NCI-H1694 treated with DMSO at 0.1 percent for 48 hours (cell line): ENCODE results near the gene GARIN1A.
"Not testable (repeated sequence)": the region's sequence is repeated elsewhere in the genome, so short reads cannot be mapped to it uniquely, and the experiment has no call there.

Source experiments
- DNase-seq: peaks from one replicate; lab custom pipeline; 2025; lab: John Stamatoyannopoulos, UW

Gene GARIN1A

DNA sequence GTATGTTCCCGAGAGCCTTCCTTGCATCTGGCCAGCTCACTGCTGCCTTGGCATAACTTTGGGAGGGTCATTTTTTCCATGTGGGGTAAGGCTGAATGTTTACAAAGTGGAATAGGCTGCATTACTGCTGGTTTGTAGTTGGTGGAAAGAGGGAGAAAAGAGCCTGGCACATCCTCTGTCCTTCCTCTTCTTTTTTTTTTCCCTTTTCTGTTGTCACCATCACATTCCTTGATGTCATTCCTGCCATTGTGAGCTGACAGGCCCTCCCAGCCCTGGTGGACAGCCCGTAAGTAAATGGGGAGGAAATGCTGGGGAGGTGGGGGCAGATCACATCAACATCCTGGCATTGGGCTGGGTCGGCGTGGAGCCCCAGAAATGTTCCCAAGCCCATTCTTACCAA is at the start of gene GARIN1A:
TSS of gene GARIN1A (plus strand) at position 301 of the 400 bp plus-strand sequence. CDS start 106 bp downstream, outside the sequence.
- no peak for DNase-seq

GRCh38 chr7:128627124-128627523 is 45.0 kb upstream of the GARIN1A start:
- DNase-seq, result not testable (repeated sequence)

GRCh38 chr7:128633915-128634314 is 38.2 kb upstream of the GARIN1A start:
- DNase-seq, result not testable (repeated sequence)

GRCh38 chr7:128645206-128645605 is 26.9 kb upstream of the GARIN1A start:
- DNase-seq, result not testable (repeated sequence)

DNA sequence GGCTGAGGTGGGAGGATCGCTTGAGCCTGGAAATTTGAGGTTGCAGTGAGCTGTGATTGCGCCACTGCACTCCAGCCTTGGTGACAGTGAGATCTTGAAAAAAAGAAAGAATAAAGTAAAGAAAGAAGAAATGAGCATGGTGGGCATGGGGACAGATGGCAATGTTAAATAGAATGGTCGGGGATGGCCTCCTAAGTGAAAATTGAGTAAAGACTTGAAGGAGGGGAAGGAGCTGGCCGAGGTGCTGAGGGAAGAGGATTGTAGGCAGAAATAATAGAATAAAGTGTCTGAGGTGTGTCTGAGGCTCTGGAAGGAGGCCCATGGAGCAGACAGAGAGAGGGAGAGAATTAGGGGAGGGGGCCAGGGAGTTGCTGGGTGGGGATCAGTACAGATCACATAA is 26.2 kb upstream of the GARIN1A start:
- DNase-seq, result not testable (repeated sequence)

GRCh38 chr7:128646877-128647276 is 25.2 kb upstream of the GARIN1A start:
- DNase-seq, result not testable (repeated sequence)

DNA sequence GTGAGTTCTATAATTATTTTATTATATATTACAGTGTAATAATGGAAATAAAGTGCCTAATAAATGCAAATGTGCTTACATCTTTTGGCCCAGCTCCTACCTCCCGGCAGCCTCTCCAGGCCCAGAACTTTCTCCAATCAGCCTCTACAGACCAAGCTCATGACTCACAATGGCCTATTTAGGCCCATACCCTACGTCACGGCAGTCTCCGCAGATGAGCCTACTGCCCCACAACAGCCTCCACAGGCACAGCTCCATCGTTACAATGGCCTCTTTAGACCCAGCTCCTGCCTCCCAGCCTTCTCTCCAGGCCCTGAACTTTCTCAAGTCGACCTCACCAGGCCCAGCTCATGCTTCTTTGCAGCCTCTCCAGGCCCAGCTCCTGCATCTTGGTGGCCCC is 21.0 kb upstream of the GARIN1A start:
- DNase-seq, result not testable (repeated sequence)

- not testable (repeated sequence) for DNase-seq
Observed at GRCh38 chr7:128652606-128653005, 19.5 kb upstream of the GARIN1A start.

- not testable (repeated sequence) for DNase-seq
Observed at GRCh38 chr7:128653197-128653596, 18.9 kb upstream of the GARIN1A start.

GRCh38 chr7:128654080-128654479 is 18.0 kb upstream of the GARIN1A start:
- DNase-seq, result not testable (repeated sequence)

DNA sequence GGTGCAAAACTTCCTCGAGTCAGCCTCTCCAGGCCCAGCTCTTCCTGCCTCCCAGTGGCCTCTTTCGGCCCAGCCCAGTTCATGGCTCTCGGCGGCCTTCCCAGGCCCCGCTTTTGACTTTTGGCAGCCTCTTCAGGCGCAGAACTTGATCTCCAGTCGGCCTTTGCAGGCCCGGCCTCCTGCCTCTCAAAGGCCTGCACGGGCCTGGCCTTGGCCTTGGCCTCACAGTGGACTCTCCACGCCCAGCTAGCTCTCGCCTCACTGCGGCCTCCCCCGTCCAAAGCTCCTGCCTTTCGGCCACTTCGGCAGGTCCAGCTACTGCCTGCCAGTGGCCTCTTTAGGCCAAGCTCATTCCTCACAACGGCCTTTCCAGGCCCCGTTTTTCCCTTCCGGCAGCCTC is 17.6 kb upstream of the GARIN1A start:
- not testable (repeated sequence) for DNase-seq

- DNase-seq, result not testable (repeated sequence)
Observed at GRCh38 chr7:128658428-128658827, 13.7 kb upstream of the GARIN1A start.

DNA sequence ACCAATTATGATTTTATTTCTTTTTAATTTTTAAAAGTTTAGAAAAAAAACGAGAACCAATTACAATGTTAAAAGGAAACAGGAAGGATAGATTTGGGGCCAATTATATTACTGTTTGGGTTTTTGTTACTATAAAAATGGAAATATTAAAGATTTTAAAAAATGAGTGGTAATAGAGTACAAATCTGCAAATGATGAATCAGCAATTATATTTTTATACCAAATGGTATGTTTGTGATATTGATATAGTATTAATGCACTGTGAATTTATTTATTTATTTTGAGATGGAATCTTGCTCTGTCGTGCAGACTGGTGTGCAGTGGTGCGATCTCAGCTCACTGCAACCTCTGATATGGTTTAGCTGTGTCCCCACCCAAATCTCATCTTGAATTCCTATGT is 11.5 kb upstream of the GARIN1A start:
- no peak for DNase-seq

DNA sequence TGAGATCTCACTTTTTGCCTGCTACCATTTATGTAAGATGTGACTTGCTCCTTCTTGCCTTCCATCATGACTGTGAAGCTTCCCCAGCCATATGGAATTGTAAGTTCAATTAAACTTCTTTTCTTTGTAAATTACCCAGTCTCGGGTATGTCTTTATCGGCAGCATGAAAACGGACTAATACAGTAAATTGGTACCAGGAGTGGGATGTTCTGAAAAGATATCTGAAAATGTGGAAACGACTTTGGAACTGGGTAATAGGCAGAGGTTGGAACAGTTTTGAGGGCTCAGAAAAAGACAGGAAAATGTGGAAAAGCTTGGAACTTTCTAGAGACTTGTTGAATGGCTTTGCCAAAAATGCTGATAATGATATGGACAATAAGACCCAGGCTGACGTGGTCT is 10.6 kb upstream of the GARIN1A start:
- DNase-seq, result no peak

DNA sequence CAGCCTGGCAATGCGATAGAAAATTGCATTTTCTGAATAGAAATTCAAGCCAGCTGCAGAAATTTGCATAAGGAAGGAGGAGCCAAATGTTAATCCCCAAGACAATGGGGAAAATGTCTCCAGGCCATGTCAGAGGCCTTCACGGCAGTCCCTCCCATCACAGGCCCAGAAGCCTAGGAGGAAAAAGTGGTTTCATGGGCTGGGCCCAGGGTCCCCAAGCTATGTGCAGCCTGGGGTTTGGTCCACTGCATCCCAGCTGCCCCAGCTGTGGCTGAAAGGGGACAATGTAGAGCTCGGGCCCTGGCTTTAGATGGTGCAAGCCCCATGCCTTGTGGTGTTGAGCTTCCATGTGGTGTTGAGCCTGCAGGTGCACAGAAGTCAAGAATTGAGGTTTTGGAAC is 10.0 kb upstream of the GARIN1A start:
- no peak for DNase-seq

GRCh38 chr7:128663223-128663622 is 8.9 kb upstream of the GARIN1A start:
- DNase-seq, result not testable (repeated sequence)

GRCh38 chr7:128665057-128665456 is 7.0 kb upstream of the GARIN1A start:
- DNase-seq, result no peak

- DNase-seq, result peak; percentile 42
Observed at GRCh38 chr7:128666200-128666599, 5.9 kb upstream of the GARIN1A start.

GRCh38 chr7:128672927-128673517 is 930 bp downstream of the GARIN1A start:
- peak; percentile 39 for DNase-seq

GRCh38 chr7:128673571-128673970 is 1.5 kb downstream of the GARIN1A start:
- no peak for DNase-seq

GRCh38 chr7:128676665-128677064 is 4.6 kb downstream of the GARIN1A start:
- no peak for DNase-seq

DNA sequence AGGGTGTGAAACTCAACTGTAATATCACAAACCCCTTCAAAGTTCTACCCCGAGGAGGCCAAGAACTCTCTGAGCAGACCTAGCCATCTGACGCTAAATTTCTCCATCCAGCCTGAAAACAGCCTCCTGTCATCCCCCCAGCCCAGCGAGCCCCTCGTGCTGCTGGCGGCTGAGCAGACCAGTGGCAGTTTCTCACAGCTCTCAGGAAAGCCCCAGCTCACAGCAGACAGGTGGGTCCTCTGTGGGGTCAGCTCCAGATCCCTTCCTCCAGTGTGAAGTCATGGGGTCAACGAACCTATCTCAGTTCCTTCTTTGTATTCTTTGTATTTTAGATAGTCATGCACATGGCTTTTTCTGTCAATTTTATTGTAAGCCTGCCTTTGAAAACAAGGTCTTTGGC is 7.8 kb downstream of the GARIN1A start:
- no peak for DNase-seq

DNA sequence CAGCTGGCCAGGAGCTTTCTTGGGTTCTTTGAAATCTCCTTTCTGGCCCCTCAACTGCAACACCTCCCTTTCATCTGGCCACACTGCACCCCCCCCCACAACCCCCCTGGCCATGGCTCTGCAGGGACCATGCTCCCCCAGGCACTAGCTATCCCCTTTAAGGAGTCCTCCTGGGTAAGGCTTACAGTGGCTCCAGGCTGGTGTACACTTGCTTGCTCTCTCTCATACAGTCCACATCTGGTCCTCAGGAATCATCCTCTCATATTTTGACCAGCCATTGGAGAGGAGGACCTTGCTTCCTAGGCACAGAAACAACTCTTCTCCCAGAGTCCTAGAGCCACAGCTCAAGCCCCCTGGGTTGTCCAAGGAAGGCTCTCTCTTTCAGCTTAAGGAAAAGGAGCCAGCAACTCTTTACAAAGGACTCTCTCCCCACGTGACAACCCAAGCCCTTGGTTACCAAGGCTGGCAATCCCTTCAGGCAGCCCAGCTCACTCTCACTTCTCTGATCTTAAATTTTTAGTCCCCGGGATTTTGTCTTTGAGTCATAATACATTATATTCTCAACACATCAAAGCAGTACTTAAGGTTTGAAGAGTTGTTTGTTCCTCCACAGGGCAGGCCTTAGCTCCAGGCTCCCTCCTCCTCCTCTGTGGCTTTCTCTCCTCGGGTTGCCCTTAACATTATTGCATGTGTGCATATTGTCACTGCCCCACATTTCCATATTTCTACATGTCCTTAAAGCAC is 9.9 kb downstream of the GARIN1A start:
- DNase-seq, result no peak

- not testable (repeated sequence) for DNase-seq
Observed at GRCh38 chr7:128683270-128683669, 11.2 kb downstream of the GARIN1A start.
